ENCODE results near the gene PLPP7. TPM values are rescaled to one million over a fixed set of nuclear protein-coding genes. Genes with fewer than 3 reads are reported as not detected.
"Not testable (repeated sequence)": the region's sequence is repeated elsewhere in the genome, so short reads cannot be mapped to it uniquely, and the experiment has no call there.

The PLPP7 gene
- polyA plus RNA-seq, 12 donors: 10.8 to 52.6 (median 29.8) TPM; not detected in 1

DNA sequence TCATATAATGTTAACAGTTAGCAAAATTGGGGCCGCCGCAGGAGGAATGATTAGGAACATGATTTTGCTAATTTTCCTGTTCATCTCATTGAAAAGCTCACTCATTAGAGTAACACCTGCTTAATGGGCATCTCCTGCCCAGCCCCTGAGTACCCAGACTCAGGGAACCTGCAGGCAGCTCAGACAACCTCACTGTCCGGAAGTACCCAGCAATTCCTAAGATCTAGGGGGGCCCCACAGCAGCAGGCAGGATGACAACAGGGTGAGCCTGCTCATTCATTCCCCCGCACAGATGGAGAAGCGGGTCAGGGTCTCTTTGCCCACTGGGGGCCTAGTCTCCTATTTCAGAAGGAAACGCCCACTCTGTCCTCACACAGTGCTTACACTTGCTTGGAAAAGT, 25.8 kb upstream of the PLPP7 start:
- DNase-seq: no peak

GRCh38 chr9:131264231-131264630, 25.3 kb upstream of the PLPP7 start:
- no peak for DNase-seq

- no peak for DNase-seq
These were observed 23.0 kb upstream of the PLPP7 start for GRCh38 chr9:131266266-131267229.

GRCh38 chr9:131270171-131271015, 19.1 kb upstream of the PLPP7 start:
- DNase-seq: peak; percentile 52

DNA sequence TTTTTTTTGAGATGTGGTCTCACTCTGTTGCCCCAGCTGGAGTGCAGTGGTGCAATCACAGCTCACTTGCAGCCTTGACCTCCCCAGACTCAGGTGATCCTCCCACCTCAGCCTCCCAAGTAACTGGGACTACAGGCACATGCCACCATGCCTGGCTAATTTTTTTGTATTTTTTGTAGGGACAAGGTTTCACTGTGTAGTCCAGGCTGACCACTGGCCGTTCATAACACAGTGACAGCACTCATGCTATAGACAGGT, 18.6 kb upstream of the PLPP7 start:
- not testable (repeated sequence) for DNase-seq

GRCh38 chr9:131271506-131271931, 18.0 kb upstream of the PLPP7 start:
- no peak for DNase-seq

GRCh38 chr9:131272212-131272611, 17.3 kb upstream of the PLPP7 start:
- no peak for DNase-seq

- DNase-seq: no peak
These were observed 16.2 kb upstream of the PLPP7 start for GRCh38 chr9:131273146-131273855.

- DNase-seq: no peak
These were observed 15.5 kb upstream of the PLPP7 start for GRCh38 chr9:131273856-131274673.

DNA sequence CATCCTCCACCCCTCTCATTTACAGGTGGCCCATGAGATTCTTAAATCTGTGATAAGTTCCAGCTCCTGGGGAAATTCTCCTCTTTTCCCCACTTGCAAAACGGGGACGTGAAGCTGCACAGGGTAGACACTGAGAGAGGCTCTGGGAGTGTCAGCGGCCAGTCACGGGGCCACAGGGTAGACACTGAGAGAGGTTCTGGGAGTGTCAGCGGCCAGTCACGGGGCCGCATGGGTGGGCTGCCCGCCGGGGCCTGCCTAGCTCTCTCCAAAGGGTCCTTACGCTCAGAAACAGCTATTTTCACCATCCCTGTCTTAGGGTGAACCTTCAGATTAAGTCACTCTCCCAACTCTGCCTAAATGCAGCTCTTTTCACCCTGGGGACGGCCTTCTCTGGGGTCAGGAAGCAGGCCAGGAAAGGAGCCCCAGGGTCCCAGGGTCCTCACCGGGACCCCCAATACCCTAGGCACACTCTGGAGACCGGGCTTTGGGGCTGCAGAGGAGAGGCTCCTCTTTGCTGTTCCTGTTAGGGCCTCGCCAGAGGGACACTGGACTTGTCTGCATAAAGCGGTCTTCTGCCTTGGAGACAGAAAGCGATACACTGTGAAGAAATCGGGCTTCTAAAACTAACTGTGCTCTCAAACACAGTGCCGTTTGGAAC, 14.7 kb upstream of the PLPP7 start:
- DNase-seq: no peak

GRCh38 chr9:131275332-131276093, 14.0 kb upstream of the PLPP7 start:
- DNase-seq: no peak

DNA sequence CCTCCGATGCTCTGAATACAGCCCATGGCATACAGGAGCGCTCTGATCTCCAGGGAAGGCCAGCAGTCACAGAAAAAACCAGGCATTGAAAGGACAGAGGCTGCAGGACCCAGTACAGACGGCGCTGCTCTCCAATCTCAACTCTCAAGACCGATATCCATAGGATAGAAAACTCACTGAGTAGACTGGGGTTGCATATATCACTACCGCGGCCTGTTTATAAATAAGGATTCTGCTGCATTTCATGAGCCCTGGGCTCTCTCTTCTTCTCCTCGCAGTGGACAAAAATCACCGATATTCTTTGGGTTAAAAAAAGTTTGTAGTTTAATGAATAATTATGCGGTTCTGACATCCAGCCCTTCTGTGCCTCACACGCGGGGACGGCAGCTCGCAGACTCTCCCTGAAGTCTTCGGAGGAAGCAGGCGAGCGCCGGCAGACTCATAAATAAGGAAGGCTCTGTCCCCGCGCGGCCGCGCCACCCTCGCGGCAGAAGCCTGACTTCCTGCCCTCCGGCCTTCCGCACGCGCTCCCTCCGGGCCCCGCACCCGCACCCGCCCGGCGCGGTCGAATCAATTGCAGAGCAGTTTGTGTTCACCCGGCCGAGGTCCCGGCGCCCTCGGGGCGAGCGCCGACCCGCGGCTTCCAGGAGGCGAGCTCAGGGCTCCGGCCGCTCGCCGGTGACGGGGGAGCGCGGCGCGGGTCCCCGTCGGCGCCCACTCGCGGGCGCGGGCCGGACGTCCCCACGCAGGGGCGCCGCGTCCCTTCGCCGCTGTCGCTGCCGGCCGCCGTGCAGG, 13.2 kb upstream of the PLPP7 start, which contains the start of gene FAM78A:
Gene FAM78A (minus strand): TSS at position 417 of the 795 bp plus-strand sequence. CDS start 331 bp downstream, at position 86.
- peak; percentile 34 for DNase-seq

GRCh38 chr9:131276891-131277286, 12.6 kb upstream of the PLPP7 start:
- DNase-seq: no peak

- DNase-seq: no peak
These were observed 12.1 kb upstream of the PLPP7 start for GRCh38 chr9:131277287-131277909.

- DNase-seq: peak; percentile 89
These were observed 11.4 kb upstream of the PLPP7 start for GRCh38 chr9:131277910-131278701.

- no peak for DNase-seq
These were observed 10.8 kb upstream of the PLPP7 start for GRCh38 chr9:131278702-131279111.

DNA sequence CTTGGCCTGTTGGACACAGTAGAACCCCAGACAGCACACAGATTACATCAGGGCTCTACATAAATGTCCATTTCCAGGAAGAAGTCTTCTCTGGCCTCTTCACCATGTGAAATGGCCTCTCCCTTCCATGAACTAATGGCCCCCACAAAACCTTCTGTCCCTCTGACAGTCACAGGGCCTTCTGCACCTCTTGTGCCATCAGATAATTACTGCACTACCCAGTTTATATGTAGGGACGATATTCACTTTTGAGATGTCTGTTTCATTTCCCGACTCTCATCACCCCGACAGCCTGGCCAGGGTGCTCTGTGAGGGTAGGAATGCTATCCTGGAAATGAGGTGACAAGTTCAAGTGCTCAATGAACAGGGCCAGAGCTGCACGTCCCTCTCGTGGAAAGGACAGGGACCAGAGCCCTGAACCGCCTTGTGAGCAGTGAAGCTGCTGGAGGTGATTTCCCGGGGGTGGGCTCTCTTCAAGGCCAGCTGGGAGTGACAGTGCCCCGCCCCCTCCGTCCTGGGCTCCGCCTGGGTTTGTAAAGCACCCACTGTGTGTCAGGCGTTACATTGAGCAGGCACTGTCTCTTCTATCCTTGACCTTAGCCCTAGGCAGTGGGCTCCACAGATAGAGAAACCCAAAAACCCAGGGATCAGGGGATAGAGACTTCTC, 10.2 kb upstream of the PLPP7 start:
- no peak for DNase-seq
